NCI-H2227 treated with DMSO at 0.1 percent for 48 hours (cell line): ENCODE data around the gene KIAA0753.

Experiments
- DNase-seq: peaks from one replicate; lab custom pipeline; 2025; lab: John Stamatoyannopoulos, UW

The KIAA0753 gene

DNA sequence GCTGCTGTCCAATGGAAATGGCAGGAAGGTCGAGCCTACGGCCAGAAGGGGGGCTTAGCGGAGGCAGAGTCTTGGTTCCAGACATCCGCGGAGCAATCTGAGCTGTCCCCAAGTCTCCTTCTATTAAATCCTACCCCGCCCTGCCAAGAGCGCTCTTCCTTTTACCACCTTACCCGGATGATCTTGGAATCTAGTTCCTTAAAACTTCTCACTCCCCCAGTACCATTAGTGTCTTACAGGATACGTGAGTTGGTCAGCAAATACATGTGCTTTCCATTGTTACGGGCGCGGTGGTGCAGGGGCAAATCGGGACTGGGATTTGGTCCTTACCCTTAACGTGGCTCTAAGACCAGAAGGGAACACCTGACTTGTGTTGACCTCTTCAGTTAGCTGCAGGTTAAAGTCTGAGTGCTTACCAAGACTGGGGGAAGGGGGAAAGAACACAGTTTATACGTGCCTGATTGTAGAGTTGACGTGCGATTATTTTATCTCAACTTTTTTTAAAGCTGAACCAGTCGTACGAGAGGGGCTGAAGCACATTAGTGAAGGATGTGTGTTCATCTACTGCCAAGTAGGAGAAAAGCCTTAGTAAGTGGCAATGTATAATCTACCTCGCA lies 844 bp upstream of the KIAA0753 start:
- no peak for DNase-seq

DNA sequence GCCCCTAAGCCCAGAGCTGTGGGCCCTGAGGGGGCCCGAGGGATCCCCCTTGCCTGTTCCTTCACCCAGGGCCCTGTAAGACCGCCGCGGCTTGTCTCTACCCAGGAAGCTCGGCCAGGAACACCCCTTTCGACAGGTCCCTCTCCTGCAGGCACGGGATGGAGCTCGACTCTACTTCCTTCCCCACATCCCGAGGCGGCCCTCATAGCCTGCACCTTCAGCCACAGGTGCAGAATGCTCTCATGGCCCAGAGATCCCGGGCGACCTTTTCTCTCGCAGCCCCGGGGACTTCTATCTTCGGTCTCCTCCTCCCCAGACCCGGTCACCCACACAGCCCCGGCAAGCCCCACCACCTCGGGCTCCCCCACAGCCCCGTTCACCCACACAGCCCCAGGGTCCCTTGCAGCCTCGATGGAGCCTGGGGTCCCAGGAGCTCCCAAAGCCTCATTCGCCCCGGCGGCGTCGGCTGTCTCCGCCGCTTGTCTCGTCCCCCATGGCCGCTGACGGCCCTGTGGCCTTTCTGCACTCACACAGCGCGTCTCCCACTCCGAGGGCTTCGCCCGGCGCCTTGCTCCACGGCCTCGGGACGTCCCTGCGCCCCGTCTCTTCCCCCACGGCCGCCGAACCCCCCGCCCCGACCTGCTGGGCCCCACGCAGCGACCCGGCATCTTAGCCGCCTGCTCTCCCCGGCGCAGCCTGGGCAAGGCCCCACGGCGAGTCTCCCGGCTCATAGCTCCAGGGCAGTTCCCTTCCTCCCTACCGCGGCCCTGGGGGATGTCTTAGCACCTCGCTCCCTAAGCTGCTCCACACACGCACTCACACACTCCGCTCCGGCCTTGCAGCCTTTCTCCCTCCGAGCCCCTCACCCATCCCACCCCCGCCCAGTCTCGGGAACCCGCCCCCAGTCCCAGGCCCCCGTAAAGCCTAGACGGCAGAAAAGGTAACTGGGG lies 650 bp downstream of the KIAA0753 start:
- peak; percentile 37 for DNase-seq

DNA sequence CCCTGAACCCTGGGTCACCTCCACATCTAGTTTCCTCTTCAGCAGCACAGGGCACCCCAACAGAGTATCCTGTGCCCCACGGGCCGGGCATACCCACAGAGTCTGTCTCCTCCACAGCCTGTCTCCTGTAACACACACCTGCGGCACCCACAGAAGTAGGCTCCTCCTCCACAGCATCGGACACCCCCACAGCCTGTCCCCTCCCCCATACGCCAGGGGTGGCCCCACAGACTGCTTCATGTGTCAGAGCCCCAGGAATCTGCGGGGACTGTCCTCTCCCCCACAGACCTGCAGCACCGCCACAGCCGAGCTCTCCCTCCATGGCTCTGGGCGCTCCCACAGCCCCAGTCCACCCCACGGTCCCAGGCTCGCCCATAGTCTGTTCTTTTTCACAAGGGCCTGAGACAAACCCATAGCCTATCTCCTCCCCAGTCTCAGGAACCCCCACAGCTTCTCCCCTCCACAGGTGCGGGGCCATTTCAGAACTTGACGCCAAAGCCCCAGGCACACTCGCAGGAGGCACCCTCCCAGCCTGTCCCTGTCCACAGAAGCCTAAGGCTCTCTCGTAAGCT lies 1.4 kb downstream of the KIAA0753 start:
- DNase-seq: no peak

DNA sequence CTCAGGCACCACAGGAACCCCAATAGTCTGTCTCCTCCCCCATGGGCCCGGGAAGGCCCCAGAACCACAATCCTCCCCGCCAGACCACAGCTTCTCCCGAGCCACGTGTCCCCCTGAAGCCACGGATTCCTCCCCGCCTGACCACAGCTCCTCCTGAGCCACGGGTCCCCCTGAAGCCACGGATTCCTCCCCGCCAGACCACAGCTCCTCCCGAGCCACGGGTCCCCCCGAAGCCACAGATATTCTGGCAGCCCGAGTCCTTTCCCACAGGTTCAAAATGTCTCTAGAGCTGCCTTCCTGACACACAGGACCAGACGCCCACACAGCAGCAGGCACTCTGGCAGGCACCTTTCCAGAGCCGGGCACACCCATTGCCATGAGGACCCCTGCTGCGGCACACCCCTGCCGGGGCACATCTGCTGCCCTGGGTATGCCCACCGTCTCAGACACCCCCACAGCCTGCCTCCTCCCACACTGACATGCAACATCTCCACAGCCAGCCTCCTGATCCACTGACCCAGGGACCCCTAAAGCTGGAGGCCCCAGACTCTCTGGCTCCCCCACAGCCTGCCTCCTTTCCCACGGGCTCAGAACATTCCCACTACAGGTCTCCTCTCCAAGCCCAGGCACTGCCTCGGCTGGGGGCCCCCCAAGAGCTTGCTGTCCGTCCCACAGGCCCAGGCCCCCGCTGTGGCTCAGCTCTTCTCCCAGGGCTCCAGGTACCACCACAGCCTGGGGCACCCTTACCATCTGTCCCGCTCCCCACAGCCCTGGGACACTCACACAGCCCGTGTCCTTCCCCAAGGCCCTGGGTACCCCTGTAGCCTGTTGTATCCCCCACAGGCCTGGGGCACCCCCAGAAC lies 2.2 kb downstream of the KIAA0753 start:
- no peak for DNase-seq

DNA sequence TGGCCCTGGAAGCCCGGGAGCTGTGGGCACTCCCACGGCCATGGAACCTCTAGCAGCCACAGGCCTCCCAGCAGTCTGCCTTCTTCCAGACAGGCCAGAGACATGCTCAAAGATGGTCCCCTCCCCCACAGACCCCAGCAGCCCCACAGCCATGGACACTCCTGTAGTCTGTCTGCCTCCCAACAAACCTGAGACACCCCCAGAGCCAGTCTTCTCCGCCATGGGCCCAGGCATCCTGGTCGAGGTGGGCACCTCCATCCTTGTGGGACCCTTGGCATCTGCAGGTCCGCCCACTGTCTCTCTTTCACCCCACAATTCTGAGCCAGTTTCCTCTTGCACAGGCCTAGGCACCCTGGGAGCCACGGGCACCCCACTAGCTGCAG lies 3.1 kb downstream of the KIAA0753 start:
- DNase-seq: no peak

DNA sequence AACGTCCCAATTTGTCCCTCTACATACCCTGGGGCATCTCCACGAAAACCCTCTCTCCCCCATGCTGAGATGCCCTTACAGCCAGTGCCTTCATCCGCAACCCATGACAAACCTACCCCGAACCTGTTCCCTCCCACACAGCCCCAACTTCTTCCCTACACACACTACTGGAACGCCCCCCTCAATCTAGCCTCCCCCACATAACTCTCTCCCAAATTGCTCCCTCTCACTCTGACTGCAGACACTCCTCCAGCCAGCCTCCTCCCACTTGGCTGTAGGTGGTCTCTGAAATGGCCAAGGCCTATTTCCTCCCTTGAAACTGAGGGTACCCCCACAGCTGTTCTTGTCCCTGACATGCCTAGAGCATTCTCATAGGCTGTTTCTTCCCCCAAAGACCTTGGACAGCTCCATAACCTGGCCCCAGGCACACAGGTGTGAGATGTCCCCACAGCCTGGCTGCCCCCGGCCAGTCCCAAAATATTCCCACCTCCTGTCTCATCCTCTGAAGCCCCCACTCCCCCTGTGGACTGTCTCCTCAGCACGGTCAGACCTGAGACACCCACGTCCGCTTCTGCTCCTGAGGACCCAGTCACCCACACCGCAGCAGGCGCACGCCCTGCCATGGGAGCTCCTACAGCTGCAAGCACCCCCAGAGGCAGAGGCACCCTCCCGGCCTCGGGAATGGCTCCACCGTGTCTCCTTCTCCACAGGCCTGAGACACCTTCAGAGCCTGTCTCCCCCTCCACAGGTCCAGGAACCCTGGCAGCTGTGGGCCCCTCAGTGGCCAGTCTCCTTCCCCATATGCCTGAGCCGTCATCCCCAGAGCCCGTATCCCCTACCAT lies 3.7 kb downstream of the KIAA0753 start:
- no peak for DNase-seq

DNA sequence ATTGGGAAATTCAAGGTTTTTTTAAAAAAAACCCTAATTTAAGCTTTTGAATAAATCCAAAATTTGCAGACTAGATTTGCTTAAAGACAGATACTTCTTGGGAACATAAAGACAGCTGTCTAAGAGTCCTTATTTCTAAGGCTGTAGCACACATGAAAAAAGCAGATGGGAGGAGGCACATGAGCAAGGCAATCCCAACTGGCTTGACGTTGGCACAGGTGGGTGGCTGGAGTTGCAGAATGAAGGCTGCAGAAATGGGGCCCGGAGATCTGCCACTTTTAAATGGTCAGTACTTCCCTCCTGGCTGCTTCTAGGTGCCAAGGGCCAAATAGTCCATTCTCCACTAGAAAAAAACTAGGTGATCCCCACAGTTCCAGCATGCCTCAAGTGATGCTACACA lies 4.4 kb downstream of the KIAA0753 start:
- no peak for DNase-seq

DNA sequence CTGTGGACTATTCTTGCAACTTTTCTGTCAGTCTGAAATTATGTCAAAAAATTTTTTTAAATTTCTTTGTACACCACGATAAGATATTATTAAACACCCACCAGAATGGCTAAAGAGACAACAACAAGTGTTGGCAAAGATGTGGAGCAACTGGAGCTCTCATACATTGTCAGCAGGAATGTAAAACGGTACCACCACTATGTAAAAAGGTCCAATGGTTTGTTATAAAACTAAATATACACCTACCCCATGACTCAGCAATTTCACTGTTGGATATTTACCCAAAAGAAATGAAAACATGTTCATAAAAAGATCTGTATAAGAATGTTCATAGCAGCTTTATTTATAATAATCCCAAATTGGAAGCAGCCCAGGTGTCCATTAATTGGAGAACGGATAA lies 7.2 kb downstream of the KIAA0753 start:
- DNase-seq: no peak

DNA sequence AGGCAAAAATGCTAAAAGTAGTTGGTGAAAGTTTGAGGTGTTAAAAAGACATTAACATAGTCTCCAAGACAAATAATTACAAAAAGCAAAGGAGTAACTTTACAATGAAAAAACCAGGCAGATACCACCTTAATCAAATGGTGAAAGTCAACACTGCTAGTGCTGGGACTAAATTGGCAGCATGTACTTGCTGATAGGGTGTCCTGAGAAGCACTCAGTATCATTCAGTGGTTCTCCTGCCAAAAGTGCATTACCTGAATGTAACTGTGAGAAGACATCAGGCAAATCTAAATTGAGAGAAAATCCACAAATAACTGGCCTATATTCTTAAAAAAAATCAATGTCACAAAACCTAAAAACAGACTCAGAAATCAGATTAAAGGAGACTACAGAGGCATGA lies 8.0 kb downstream of the KIAA0753 start:
- no peak for DNase-seq

DNA sequence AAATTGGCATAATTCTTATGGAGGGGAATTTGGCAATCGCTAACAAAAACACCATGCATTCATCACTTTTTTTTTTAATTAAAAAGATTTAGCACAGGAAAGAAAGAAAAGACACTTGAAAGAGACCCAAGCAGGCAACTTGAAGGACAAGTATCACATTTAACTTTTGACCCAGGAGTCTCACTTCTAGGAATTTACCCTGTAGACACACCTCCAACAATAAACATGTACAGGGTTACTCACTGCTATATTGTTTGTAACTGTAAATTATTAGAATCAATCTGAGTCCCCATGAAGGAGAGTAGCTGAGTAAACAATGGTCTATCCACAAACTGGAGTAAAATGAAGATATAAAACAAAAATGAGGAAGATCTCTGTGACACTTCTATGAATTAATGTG lies 10.1 kb downstream of the KIAA0753 start:
- no peak for DNase-seq

DNA sequence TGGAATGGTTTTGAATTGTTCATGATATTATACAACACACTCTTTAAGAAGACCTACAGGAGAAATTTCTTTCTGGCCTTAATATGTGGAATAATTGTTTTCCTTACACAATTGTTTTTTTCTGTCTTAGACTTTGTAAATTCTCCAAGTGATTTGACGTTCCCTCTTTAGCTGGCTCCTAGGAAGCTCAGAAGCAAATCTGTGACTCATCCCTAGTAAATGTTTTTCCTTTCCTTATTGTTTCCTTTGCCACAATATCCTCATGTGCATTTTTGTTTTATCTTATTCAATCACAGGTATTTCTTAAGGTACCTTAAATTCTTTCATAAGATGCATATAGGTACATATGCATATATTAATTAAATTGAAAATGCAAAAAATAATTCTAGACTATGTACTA lies 13.5 kb downstream of the KIAA0753 start:
- no peak for DNase-seq

DNA sequence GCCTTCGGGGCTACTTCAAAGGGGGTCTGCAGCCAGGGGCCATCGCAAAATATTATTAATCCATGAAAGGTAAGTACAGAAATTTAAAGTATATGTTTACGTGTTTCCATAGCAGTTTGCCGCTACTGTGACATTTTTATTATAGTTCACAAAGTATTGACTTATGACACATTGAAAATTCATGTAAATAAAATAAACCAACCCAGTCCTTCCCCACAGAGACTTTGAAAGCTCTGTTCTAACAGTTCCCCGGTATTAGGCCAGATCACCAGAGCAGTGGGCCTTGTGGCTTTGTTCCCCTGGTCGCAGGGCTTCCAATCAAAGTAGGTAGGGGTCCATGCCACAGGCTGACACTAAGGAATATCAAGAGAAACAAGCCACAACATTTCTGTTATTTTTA lies 13.9 kb downstream of the KIAA0753 start:
- no peak for DNase-seq

DNA sequence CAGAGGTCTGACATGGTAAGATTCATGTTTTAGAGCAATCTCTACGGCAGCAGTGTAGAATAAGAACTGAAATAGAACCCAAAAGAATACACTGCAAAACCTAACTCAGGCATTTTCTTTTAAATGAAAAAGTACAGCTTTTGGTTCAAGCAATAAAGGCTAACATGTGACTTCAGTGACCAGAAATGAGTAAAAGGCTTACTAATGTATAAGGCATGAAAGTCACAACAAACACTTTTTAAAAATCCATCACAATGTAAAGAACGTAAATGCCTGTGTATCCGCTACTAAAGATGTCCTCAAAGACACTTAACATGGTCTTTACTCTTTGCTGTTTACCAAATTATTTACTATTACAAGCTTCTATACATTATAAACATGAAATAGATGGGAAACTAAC lies 16.6 kb downstream of the KIAA0753 start:
- DNase-seq: no peak

DNA sequence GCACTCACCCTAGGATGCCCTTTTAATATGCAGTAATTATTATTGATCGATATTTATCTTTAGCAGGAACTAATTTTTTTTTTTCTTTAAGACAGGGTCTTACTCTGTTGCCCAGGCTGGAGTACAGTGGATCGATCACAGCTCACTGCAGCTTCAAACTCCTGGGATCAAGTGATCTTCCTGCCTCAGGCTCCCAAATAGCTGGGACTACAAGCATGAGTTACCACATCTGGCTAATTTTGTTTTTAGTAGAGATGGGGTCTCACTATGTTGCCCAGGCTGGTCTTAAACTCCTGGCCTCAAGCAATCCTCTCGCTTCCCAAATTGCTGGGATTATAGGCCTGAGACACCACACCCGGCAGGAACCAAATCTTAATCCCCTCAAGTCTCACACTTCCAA lies 29.3 kb downstream of the KIAA0753 start:
- no peak for DNase-seq

DNA sequence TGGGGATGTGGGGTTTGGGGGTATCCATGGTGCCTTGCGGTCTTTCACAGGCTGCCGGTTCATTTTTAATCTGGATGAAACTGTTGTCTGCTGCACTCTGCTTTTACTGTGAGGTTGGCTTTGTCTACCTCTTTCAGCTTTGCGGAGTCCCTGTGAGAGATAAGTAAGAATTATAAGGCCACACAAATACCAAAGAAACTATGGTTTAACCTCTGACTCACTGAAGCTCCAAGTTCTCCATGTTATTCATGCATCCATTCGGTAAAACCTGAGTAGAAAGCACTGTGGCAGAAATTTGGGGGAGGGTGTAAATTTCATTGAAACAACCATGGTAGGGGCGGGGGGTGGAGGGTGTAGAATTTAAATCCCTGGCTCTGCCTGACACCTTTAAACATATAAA lies 30.5 kb downstream of the KIAA0753 start:
- no peak for DNase-seq

DNA sequence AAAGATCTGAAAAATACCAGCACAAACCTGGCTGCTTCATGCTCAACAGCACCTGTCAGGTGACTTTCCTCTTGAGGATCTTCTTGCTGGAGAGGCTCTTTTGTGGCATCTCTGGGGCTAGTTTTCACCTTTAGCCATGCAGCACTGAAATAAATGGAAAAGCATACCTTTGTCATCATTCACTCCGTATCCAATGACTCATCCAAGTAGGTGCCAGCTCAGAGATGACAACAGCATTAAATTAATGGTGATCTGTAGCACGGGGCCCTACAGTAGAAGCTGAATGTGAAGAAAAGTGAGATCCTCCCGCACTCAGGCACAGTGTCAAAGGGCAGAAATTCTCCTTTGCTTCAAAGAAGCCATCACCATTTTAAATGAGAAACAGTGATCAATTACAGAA lies 32.2 kb downstream of the KIAA0753 start:
- no peak for DNase-seq

DNA sequence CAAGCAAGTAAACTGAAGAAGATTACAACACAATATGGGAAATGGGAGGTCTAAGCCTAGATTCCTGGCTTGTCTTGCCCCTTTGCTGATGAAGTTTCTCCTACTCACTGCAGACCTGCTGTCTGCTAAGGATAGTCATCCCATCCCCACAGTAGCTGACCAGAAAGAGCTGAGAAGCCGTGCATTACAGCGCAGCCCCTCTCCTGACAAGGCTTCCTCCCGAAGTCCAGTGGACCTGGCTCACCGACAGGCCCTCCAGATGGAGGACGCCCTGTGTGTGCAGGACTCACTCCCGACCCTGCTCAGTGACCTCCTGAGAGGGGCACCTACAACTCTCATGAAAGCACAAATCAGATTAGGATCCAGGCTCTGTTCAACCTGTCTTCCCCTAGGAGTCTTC lies 35.4 kb downstream of the KIAA0753 start:
- no peak for DNase-seq

DNA sequence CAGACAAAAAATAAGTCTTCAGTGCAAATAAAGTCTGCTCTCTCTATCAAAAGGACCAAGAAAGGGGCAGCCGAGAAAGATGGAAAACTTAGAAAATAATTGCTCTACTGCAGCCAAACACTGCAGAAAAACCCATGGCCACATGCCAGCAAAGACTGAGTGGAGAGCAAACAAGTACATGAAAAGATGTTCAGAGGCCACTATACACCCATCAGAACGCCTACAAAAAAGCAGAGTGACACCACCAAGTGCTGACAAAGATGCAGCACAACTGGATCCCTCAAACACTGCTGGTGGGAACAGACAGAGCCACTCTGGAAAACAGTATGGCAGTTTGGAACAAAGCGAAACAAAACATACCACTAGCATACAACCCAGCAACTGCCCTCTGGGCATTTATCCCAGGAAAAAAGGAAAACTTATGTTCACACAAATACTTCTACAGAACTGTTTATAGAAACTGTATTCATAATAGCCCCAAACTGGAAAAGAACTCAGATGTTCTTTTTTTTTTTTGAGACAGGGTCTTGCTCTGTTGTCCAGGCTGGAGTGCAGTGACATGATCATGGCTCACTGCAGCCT lies 36.7 kb downstream of the KIAA0753 start:
- no peak for DNase-seq

DNA sequence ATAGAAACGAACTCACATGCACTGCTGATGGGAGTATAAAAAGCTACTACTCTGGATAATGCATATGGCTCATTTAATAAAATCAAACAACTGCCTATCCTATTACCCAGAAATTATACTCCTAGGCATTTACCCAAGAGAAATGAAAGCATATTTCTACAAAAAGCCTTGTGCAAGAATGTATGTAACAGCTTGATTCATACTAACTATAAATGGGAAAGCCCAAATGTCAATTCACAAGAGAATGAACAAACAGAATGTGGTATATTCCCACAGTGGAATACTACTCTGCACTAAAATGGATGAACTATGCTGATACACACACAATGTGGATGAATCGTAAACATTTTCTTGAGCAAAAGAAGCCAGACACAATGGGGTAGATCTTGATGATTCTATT lies 38.4 kb downstream of the KIAA0753 start:
- DNase-seq: no peak

DNA sequence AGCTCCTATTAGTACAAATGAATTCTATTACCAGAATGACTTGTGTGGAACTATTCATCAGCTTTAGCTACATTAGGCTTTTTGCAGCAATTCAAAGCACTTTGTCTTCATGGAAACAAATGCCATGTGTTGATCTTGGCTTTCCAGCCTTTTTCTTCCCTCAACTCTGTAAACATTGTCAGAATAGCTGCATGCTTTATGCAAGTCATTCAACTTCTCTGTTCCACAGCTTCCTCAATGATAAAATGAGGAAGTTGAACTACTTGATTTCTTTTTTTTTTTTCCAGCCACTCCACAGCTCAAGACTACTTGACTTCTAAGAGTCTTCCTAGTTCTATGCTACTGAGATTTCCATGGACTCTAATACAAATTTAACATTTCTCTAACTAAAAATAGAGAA lies 41.1 kb downstream of the KIAA0753 start:
- DNase-seq: no peak

DNA sequence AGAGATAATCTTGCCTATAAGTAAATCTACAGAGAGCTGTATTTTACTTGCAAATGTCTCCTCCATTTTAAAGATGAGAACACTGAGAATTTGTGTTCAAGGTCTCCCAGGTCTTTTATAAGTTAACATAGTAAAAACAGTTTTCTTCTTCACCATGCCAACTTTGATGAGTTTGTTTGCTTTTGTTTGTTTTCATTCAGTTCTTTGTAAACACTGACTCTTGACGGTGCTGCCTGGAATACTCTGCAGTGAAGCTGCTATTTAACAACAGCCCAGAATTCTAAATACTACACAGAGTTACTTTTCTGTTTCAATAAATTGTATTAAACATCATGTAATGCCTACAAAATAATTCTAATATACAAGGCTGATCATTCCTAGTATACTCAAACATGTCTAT lies 42.8 kb downstream of the KIAA0753 start:
- no peak for DNase-seq
